Common myeloid progenitor, CD34-positive (primary cell): ENCODE measurements around the gene PCDH15.
"Not testable (repeated sequence)": the region's sequence is repeated elsewhere in the genome, so short reads cannot be mapped to it uniquely, and the experiment has no call there.

ENCODE experiments used
- CTCF ChIA-PET: fragments of 350-600 bp; sonication (Branson Sonifier 250); formaldehyde crosslinking; loops from one replicate; lab custom pipeline; 2021; ENCODE audit warnings: antibody characterized with exemption; lab: Charles Lee
- POLR2A ChIA-PET: fragments of 350-600 bp; sonication (Branson Sonifier 250); formaldehyde crosslinking; loops from one replicate; lab custom pipeline; 2021; ENCODE audit warnings: antibody characterized with exemption; lab: Charles Lee
- DNase-seq, 3 donors: peaks; one replicate each; pipeline versions ENCODE4 v3.0.0 to v3.0.0-alpha.2; 2013
- H3K27ac ChIP-seq, 2 experiments: 1 replicate in 1 of 2; 2 replicates in 1 of 2; pipeline ENCODE4 v1.7.0; 2013; ENCODE audit warnings: inconsistent platforms in 2 of 2, low read length in 2 of 2, mild to moderate bottlenecking in 2 of 2, low read depth in 1 of 2, moderate library complexity in 1 of 2; ENCODE audit not compliant: severe bottlenecking in 2 of 2, insufficient read depth in 1 of 2, poor library complexity in 1 of 2
- H3K27me3 ChIP-seq, 5 experiments: replicated peaks in 2 of 5; 1 replicate in 3 of 5; 2 replicates in 2 of 5; pipeline versions ENCODE4 v1.6.1 to v1.7.0; 2013; ENCODE audit warnings: low read length in 4 of 5, mild to moderate bottlenecking in 2 of 5, moderate library complexity in 2 of 5, inconsistent platforms in 1 of 5; ENCODE audit not compliant: insufficient read depth in 5 of 5, control insufficient read depth in 4 of 5
- H3K36me3 ChIP-seq, 4 experiments: 1 replicate in 2 of 4; 2 replicates in 2 of 4; pipeline versions ENCODE4 v1.6.1 to v1.7.0; 2013; ENCODE audit warnings: low read length in 3 of 4, control low read depth in 1 of 4, mild to moderate bottlenecking in 1 of 4; ENCODE audit not compliant: control insufficient read depth in 4 of 4, insufficient read depth in 4 of 4
- H3K4me1 ChIP-seq, 4 experiments: 1 replicate in 3 of 4; 2 replicates in 1 of 4; pipeline versions ENCODE4 v1.6.1 to v1.7.1; 2013; ENCODE audit warnings: low read length in 3 of 4, mild to moderate bottlenecking in 3 of 4, control low read depth in 1 of 4, inconsistent platforms in 1 of 4, moderate library complexity in 1 of 4; ENCODE audit not compliant: control insufficient read depth in 4 of 4, insufficient read depth in 4 of 4; ENCODE audit errors: control extremely low read depth in 1 of 4
- H3K4me3 ChIP-seq, 7 experiments: 1 replicate in 4 of 7; 2 replicates in 3 of 7; pipeline versions ENCODE4 v1.5.1 to v1.7.0; 2013; ENCODE audit warnings: mild to moderate bottlenecking in 7 of 7, low read length in 6 of 7, moderate library complexity in 6 of 7, inconsistent platforms in 2 of 7, low read depth in 2 of 7, control low read depth in 1 of 7; ENCODE audit not compliant: insufficient read depth in 4 of 7, control insufficient read depth in 1 of 7; ENCODE audit errors: extremely low read depth in 1 of 7
- H3K9me3 ChIP-seq, 5 experiments: 1 replicate in 4 of 5; 2 replicates in 1 of 5; pipeline versions ENCODE4 v1.6.1 to v1.7.1; 2013; ENCODE audit warnings: low read length in 4 of 5, mild to moderate bottlenecking in 2 of 5, inconsistent platforms in 1 of 5, low read depth in 1 of 5, moderate library complexity in 1 of 5; ENCODE audit not compliant: control insufficient read depth in 4 of 5, insufficient read depth in 2 of 5; ENCODE audit errors: control extremely low read depth in 1 of 5
- WGBS: methylation state at CpG from one replicate; pipeline ENCODE4 v1.1.5; 2013; ENCODE audit not compliant: insufficient coverage; 5-methylcytosine and 5-hydroxymethylcytosine counted together

Gene PCDH15

DNA sequence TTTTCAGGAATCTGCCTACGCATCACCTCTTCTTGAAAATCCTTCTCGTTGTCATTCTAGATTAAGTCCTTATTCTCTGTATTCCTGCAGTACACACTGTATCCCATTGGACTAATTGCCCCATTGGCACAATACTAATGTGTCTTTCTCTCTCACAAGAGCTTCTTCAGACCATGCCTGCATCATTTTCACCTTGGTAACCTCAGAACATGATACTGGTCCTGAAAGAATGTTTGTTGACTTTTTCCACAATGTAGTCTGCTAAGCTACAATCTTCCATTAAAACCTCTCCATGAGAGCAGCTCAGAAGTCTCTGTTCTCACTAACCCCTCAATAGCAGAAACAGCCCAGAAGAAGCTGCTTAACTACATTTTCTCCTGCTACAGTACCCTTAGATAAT is 270.7 kb downstream of the PCDH15 start:
- Histone ChIP-seq H3K27ac (no peak overlapping the region), H3K36me3 (no peaks in the 10 kb centered on the region), H3K4me1 (no peaks in the 10 kb centered on the region), H3K4me3 (no peak overlapping the region), H3K9me3 (no peaks in the 10 kb centered on the region), H3K27me3 (no peaks in the 10 kb centered on the region)
- no peak for DNase-seq
- ChIA-PET CTCF (no interaction called here), POLR2A (no interaction called here)
- WGBS: 100% methylated on average over 2 of the region's 2 CpGs

DNA sequence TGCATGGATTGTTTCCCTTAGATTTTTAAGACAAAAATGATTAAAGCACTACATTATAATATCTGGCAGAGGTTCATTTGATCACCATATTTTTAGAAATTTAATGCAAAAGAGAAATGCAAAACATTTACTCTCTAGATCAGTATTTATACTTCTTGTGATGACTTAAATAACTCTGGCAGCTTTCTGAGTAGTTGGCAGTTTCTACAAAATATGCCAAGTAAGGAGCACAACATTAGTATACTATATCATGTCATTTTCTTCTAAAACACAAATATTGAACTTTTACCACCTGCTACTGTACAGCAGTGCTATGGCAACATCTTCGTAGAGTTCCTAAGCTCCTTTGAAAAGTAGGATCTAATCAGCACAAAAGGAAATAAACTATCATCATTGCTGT is 275.2 kb downstream of the PCDH15 start:
- WGBS: 100% methylated on average over 1 of the region's 1 CpG
- Histone ChIP-seq H3K27ac (no peak overlapping the region), H3K36me3 (no peaks in the 10 kb centered on the region), H3K4me3 (no peak overlapping the region), H3K27me3 (no peaks in the 10 kb centered on the region), H3K9me3 (no peaks in the 10 kb centered on the region), H3K4me1 (no peaks in the 10 kb centered on the region)
- POLR2A ChIA-PET: no interaction called here
- CTCF ChIA-PET: no interaction called here
- no peak for DNase-seq

- POLR2A ChIA-PET, H3K27me3 ChIP-seq, H3K4me1 ChIP-seq, H3K9me3 ChIP-seq, H3K27ac ChIP-seq, DNase-seq, H3K4me3 ChIP-seq, H3K36me3 ChIP-seq, CTCF ChIA-PET: not testable (repeated sequence)
- 96% methylated on average over 8 of the region's 12 CpGs for WGBS
Observed at GRCh38 chr10:54515244-54515643, 285.8 kb downstream of the PCDH15 start.

DNA sequence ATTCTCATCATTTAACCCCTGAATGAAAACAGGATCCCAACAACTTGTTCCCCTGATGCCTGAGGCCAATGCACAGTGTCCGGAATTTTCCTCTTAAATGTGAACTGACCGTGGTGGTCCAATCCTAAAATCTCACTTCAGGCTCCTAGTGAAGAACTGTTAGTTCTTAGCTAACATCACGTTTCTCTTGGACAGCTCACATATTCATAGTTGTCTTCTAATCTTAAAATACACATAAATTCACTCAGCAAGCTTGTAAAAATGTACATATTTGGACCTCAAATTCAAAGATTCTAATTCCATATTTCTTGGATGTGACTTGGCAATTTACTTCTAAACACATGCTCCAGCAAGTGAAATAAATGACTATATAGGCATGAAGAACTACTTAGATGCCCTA is 297.2 kb downstream of the PCDH15 start:
- DNase-seq: no peak
- ChIA-PET POLR2A (no interaction called here), CTCF (interaction anchor here (0.6 kb wide), 1 partner anchor 64 kb away, joined by 3 read pairs; no protein-coding TSS in a partner anchor)
- no peak overlapping the region for H3K4me3 ChIP-seq
- no peak overlapping the region for H3K27ac ChIP-seq
- no peaks in the 10 kb centered on the region for H3K36me3 ChIP-seq
- H3K4me1 ChIP-seq: no peaks in the 10 kb centered on the region
- peaks cover 0 to 1% (median 0%) of the 10 kb centered on the region in 5 experiments for H3K9me3 ChIP-seq
- 100% methylated on average over 1 of the region's 3 CpGs for WGBS
- H3K27me3 ChIP-seq: no peaks in the 10 kb centered on the region

- ChIA-PET CTCF (no interaction called here), POLR2A (no interaction called here)
- no peaks in the 10 kb centered on the region for H3K36me3 ChIP-seq
- H3K27ac ChIP-seq: no peak overlapping the region
- no peak for DNase-seq
- no peaks in the 10 kb centered on the region for H3K27me3 ChIP-seq
- H3K4me1 ChIP-seq: no peaks in the 10 kb centered on the region
- no peak overlapping the region for H3K4me3 ChIP-seq
- peaks cover 0 to 1% (median 0%) of the 10 kb centered on the region in 5 experiments for H3K9me3 ChIP-seq
Observed at GRCh38 chr10:54501929-54502328, 299.1 kb downstream of the PCDH15 start.

- POLR2A ChIA-PET: no interaction called here
- no CpG with 5 or more reads among the region's 3 CpGs for WGBS
Observed at GRCh38 chr10:54496852-54497251, 304.2 kb downstream of the PCDH15 start.

DNA sequence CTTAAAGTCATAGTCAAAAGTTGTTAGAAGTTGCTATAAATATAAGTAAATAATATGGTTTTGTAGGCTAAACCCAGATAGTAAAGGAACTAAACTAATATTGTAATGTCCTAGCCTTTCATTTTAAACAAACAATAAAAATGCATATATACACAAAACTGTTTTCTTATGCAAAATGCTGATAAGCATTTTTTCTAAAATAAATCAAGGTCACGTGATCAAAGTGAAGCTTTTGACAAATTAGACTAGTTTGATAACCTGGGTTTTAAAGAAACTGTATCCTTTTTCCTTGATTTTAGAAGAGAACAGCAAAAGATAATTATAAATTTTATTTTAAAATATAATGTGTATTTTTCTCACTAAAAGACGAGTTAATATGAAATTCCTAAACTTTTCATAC is 313.3 kb downstream of the PCDH15 start:
- no peak overlapping the region for H3K27ac ChIP-seq
- ChIA-PET POLR2A (no interaction called here), CTCF (interaction anchor here (0.6 kb wide), 1 partner anchor 20 kb away, joined by 3 read pairs; no protein-coding TSS in a partner anchor)
- H3K9me3 ChIP-seq: no peaks in the 10 kb centered on the region
- no peak for DNase-seq
- H3K36me3 ChIP-seq: no peaks in the 10 kb centered on the region
- no CpG with 5 or more reads among the region's 2 CpGs for WGBS
- no peaks in the 10 kb centered on the region for H3K4me1 ChIP-seq
- H3K4me3 ChIP-seq: no peak overlapping the region
- no peaks in the 10 kb centered on the region for H3K27me3 ChIP-seq

More at GRCh38 chr10:54496852-54497251, 304.2 kb downstream of the PCDH15 start:
- H3K4me3 ChIP-seq: no peak overlapping the region
- H3K27ac ChIP-seq: no peak overlapping the region
- H3K27me3 ChIP-seq: no peaks in the 10 kb centered on the region
- CTCF ChIA-PET: no interaction called here
- H3K9me3 ChIP-seq: peaks cover 0 to 3% (median 0%) of the 10 kb centered on the region in 5 experiments
- H3K36me3 ChIP-seq: no peaks in the 10 kb centered on the region
- DNase-seq: no peak
- no peaks in the 10 kb centered on the region for H3K4me1 ChIP-seq
